ENCODE measurements around the gene PRG3. TPM values are rescaled to one million over a fixed set of nuclear protein-coding genes. Genes with fewer than 3 reads are reported as not detected.
A peak's percentile ranks its signal among the peaks of the same experiment; 100 is the strongest.

Gene PRG3
- total and polyA plus RNA-seq, 9 of the 15 experiments (the other 6 are each of a cell fraction or from before 2014, with no cell fraction given) = 0.18 to 0.55 (median 0.38) TPM; not detected in 6

DNA sequence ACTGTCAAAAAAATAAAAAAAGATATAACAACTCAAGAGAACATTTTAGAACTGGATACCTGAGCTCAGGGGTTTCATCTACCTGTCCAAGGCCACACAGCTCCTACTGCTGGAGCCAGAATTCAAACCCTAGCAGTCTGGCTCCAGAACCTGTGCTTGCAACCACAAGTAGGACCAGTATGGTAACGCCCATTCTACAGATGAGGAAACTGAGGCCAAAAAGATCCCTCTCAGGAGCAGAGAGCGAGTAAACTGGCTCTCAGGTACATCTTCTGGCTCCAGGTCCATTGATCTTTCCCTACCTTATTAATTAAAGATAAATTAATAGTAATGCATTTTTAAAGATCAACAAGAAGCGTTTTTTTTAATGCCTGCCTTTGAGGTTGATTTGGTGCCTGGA, 23.6 kb downstream of the PRG3 start (continued):
- TF ChIP-seq, protein P1, sequence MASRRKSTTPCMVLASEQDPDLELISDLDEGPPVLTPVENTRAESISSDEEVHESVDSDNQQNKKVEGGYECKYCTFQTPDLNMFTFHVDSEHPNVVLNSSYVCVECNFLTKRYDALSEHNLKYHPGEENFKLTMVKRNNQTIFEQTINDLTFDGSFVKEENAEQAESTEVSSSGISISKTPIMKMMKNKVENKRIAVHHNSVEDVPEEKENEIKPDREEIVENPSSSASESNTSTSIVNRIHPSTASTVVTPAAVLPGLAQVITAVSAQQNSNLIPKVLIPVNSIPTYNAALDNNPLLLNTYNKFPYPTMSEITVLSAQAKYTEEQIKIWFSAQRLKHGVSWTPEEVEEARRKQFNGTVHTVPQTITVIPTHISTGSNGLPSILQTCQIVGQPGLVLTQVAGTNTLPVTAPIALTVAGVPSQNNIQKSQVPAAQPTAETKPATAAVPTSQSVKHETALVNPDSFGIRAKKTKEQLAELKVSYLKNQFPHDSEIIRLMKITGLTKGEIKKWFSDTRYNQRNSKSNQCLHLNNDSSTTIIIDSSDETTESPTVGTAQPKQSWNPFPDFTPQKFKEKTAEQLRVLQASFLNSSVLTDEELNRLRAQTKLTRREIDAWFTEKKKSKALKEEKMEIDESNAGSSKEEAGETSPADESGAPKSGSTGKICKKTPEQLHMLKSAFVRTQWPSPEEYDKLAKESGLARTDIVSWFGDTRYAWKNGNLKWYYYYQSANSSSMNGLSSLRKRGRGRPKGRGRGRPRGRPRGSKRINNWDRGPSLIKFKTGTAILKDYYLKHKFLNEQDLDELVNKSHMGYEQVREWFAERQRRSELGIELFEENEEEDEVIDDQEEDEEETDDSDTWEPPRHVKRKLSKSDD (conservative IDR thresholded peaks at IDR 0.05; ENCODE audit: low read length) = no peak
- TF ChIP-seq HDAC2 (IDR thresholded peaks at IDR 0.05) (peak; percentile 20; the same call in 1 of the 2 replicates), BCOR (IDR thresholded peaks at IDR 0.05) (peak; percentile 80), KDM1A (IDR thresholded peaks at IDR 0.05) (peak; percentile 22 to 59; a peak in 2 of 4 replicates)

DNA sequence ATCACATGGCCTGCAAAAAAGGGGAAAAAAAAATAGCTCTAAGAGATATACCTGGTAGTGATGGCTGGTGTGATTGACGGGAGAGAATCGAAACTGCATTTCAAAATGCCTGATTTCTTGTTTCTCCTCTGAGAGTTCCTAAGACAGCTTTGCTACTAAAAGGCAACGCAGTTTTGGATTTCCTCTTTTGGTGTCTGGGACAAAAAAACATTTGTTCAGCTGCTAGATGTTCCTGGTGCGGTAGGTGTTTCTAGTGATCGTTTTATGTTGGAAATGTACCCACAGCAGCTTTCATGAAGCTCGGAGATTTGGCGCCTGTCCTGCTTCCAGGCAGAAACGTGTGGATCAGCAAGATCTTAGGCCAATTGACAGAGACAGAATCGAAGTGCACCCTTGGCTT, 24.7 kb downstream of the PRG3 start:
- Histone ChIP-seq H4K20me1 (replicated peaks; ENCODE audit: control insufficient read depth, insufficient read depth, low read length) (no peaks in the 10 kb centered on the region), H3K36me3 (ENCODE audit: control insufficient read depth, insufficient read depth, low read length) (no peaks in the 10 kb centered on the region), H3K4me3 (no peak overlapping the region), H3K9me1 (ENCODE audit: control insufficient read depth, insufficient read depth, low read length) (no peaks in the 10 kb centered on the region), H2AFZ (ENCODE audit: low read depth, low read length) (no peak overlapping the region), H3K27me3 (ENCODE audit: control insufficient read depth in 2 of 2, insufficient read depth in 2 of 2, low read length in 2 of 2) (no peaks in the 10 kb centered on the region), H3K4me1 (replicated peaks in 1 of 2; ENCODE audit: control insufficient read depth in 2 of 2, insufficient read depth in 2 of 2, low read length in 2 of 2) (peaks cover 23 to 38% of the 10 kb centered on the region in 2 experiments), H3K79me2 (ENCODE audit: control insufficient read depth, insufficient read depth, low read length) (no peaks in the 10 kb centered on the region), H3K4me2 (ENCODE audit: insufficient read depth, low read length) (no peak overlapping the region), H3K9me3 (replicated peaks; ENCODE audit: control insufficient read depth, insufficient read depth, low read depth, low read length) (0 out of 2 replicates have a peak, but pooled peaks cover 2% of the 10 kb centered on the region), H3K27ac (ENCODE audit: extremely low read depth, low read depth, low read length) (no peak overlapping the region), H3K9ac (ENCODE audit: insufficient read depth in 1 of 2, low read depth in 2 of 2, low read length in 2 of 2) (no peak overlapping the region; a peak in 1 of 4 replicates)
- ChIA-PET POLR2A (interaction anchor here (1.0 kb wide), 1 partner anchor 16 kb away, joined by 3 read pairs; no protein-coding TSS in a partner anchor), CTCF (ENCODE audit: low intra/inter-chr PET ratio) (no interaction called here)
- 57% methylated on average over 9 of the region's 9 CpGs for WGBS (ENCODE audit: insufficient coverage, low coverage, missing lambda C conversion rate)
- intact Hi-C loops (cut with micrococcal nuclease) = no loop called here
- no peak for FAIRE-seq
- no peak for DNase-seq (ENCODE audit: extremely low read depth in 1 of 4, low spot score in 3 of 4)
- no peak for ATAC-seq
- no TSS peak for BruUV-seq (replicated peaks)
- in situ Hi-C loops (cut with MboI) = no loop called here
- TF ChIP-seq, protein P2, sequence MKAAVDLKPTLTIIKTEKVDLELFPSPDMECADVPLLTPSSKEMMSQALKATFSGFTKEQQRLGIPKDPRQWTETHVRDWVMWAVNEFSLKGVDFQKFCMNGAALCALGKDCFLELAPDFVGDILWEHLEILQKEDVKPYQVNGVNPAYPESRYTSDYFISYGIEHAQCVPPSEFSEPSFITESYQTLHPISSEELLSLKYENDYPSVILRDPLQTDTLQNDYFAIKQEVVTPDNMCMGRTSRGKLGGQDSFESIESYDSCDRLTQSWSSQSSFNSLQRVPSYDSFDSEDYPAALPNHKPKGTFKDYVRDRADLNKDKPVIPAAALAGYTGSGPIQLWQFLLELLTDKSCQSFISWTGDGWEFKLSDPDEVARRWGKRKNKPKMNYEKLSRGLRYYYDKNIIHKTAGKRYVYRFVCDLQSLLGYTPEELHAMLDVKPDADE (conservative IDR thresholded peaks at IDR 0.05; ENCODE audit: control insufficient read depth, low read depth, low read length) = no peak
- peak; percentile 34; the same call in 1 of the 2 replicates for TF ChIP-seq SPI1 (IDR thresholded peaks at IDR 0.05; ENCODE audit: borderline replicate concordance, low read depth, low read length)

All from K562 (cell line).